ENCODE data around the gene CARD8.

CARD8 gene

DNA sequence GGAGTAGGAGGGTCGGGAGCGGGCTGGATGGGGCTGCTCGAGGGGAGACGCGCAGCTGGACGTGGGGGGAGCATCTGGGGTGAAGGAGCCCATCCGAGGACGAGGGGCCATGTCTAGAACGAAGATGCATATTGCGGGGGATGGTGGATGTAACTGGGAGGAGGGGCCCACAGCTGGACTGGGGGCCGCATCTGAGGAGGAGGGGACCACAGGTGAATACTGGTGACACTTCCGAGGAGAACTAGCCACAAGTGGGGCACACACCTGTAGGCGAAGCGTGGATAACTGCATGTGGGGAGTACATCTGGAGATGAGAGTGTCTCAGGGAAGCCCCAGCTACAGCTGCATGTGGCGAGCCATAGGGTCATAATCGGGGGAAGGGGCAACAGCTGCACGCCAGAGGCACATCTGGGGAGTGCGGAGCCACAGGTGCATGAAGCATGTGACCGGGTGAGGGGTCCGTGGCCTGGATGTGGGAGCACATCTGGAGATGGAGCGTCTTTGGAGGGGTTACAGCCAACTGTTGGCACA, 84.8 kb downstream of the CARD8 start:
- no peak for DNase-seq (ENCODE audit: low read depth)

DNA sequence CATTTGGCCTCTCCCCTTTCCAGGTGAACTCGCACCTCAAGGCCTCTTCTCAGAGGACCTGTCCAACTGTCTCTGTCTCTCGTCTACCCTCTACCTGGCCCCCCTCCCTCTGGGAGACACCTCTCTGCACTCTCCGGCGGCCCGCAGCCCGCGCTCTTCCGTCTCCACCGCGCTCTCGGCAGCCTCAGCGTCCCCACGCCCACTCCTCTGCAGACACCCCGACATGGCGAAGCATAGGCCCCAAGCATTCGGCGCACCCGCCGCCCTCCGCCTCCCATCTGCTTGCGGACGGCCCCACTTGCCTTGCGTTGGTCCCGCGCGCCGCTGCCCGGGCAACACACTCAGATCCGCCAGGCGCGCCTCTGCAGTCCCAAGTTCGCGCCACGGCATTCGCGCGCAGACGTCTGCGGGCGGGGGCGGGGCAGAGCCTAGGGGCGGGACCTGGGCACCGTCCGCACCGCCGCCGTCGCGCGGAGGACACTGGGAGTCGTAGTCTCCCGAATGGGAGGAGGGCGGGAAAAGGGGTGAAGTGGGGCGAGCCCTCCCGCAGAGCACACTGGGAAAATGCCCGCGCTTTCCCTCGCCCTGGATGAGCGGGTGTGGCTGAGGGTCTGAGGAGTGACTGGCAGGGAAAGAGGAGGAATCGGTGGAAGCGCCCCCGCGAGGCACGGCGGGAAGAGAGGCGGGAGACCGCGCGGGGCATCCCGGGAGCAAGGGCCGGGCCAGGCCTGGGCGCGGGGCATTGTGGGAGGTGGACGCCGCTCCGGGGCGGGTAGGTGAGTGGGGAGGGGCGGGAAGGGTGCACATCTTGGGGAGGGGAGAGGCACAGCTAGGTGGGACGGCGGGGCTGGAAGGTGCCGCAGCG, 85.5 kb downstream of the CARD8 start, which contains the start of the genes LIG1 and ZSWIM9:
LIG1 (minus strand) TSS at position 406 of the 865 bp plus-strand sequence. CDS start 4,778 bp downstream, outside the sequence.
ZSWIM9 (plus strand) TSS at position 742 of the 865 bp plus-strand sequence. CDS start 1,123 bp downstream, outside the sequence.
- peak; percentile 93 for DNase-seq (ENCODE audit: low read depth)

DNA sequence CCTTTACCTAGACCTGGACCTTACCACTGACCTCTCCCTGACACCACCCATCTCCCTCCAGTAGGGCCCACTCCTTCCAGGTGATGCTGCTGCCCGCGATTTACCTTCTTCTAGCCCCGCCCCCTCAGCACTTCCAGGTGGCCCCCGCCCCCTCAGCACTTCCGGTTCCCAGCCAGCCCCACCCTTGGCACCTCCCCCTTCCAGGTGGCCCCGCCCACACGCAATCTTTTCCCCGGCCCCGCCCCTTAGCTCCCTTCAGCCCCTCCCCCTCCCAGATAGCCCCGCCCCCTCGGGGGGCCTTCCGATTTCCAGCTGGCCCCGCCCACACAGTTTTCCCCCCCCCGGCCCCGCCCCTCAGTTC, 86.2 kb downstream of the CARD8 start:
- DNase-seq (ENCODE audit: low read depth) = peak; percentile 23

DNA sequence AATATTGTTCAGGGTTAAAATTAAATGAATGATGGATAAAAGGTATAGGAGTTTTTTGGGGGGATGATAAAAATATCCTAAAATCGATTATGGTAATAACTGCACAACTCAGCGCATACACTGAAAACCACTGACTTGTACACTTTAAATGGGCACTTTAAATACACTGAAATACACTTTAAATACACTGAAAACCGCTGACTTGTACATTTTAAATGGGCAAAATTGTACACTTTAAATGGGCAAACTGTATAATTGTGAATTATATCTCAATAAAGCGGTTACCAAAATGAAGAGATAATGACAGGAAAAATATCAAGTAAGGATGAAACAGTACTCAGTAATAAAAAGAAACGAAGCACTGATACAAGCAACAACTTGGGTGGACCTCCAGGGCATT, 87.0 kb downstream of the CARD8 start:
- no peak for DNase-seq (ENCODE audit: low read depth)

DNA sequence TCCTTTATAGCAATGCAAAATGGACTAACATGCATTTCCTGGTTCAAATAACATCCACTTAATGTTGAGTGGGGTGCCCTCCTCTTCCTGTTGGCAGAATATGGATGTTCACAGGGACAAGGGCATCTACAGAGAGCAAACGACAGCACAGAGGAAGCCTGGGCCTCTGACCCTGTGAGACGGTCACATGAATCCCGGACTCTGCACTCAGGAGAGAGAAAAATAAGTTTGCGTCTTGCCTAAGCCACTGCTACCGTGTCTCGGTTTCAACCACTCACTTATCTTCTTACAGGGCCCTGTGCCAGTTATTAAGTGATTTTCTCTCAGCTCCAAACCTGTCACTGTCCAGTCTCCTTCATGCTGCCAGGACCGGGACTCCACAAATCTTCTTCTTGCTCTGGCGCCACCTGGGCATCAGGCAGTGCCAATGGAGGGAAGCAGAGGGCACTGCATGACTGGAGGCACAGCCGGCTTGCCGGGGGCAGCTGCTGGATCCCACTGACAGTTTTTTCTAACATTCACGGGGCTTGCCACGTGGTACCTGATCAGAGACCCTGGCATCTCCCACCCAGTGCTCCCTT, 97.4 kb downstream of the CARD8 start:
- no peak for DNase-seq (ENCODE audit: low read depth)

Measured in fibroblast of the conjunctiva (primary cell).